Measurements from ENCODE around the gene CLDN7. TPM values are rescaled to one million over a fixed set of nuclear protein-coding genes. Genes with fewer than 3 reads are reported as not detected.

CLDN7 gene
- total RNA-seq, 1 donor from 2014 or later: 10.5 TPM

GRCh38 chr17:7223375-7223774 lies 38.9 kb downstream of the CLDN7 start:
- Mint-ChIP-seq H3K27ac (ENCODE audit: unreplicated experiment) (no peak overlapping the region), H3K4me1 (ENCODE audit: low read depth, unreplicated experiment) (peaks cover 27% of the 10 kb centered on the region), H3K9me3 (ENCODE audit: unreplicated experiment) (no peaks in the 10 kb centered on the region), H3K27me3 (ENCODE audit: low read depth, unreplicated experiment) (no peaks in the 10 kb centered on the region), H3K36me3 (ENCODE audit: low read depth, unreplicated experiment) (peaks cover 28% of the 10 kb centered on the region), H3K4me3 (ENCODE audit: unreplicated experiment) (peak overlapping the region; percentile 47)
- Histone ChIP-seq H3K9ac (ENCODE audit: low read length) (peak overlapping the region; percentile 16), H3K27me3 (ENCODE audit: insufficient read depth, low read length) (no peaks in the 10 kb centered on the region), H4K20me1 (ENCODE audit: insufficient read depth, low read length) (peaks cover 64% of the 10 kb centered on the region), H3K4me2 (ENCODE audit: low read length) (no peak overlapping the region), H3K27ac (ENCODE audit: low read depth, low read length) (no peak overlapping the region), H3K9me3 (ENCODE audit: insufficient read depth, low read depth, low read length) (no peaks in the 10 kb centered on the region), H3K36me3 (ENCODE audit: insufficient read depth, low read length) (peaks cover 16% of the 10 kb centered on the region), H3K4me3 (ENCODE audit: insufficient read depth, low read depth, low read length) (no peak overlapping the region), H3K4me1 (ENCODE audit: insufficient read depth, low read length) (peaks cover 17% of the 10 kb centered on the region), H2AFZ (ENCODE audit: low read depth, low read length) (no peak overlapping the region), H3K79me2 (ENCODE audit: insufficient read depth, low read length) (peaks cover 36% of the 10 kb centered on the region)
- no peak for FAIRE-seq
- TF ChIP-seq EZH2 (IDR thresholded peaks at IDR 0.05; ENCODE audit: insufficient read depth, low read length): no peak
- no peak for TF ChIP-seq CTCF (IDR thresholded peaks at IDR 0.05; ENCODE audit: insufficient read depth, low read depth, low read length)
- DNase-seq (ENCODE audit: low read depth): no peak

GRCh38 chr17:7222972-7223292 lies 39.3 kb downstream of the CLDN7 start:
- Mint-ChIP-seq H3K36me3 (ENCODE audit: low read depth, unreplicated experiment) (peaks cover 24% of the 10 kb centered on the region), H3K27me3 (ENCODE audit: low read depth, unreplicated experiment) (no peaks in the 10 kb centered on the region), H3K9me3 (ENCODE audit: unreplicated experiment) (no peaks in the 10 kb centered on the region), H3K27ac (ENCODE audit: unreplicated experiment) (no peak overlapping the region), H3K4me1 (ENCODE audit: low read depth, unreplicated experiment) (peaks cover 24% of the 10 kb centered on the region), H3K4me3 (ENCODE audit: unreplicated experiment) (no peak overlapping the region)
- H3K4me2 ChIP-seq (ENCODE audit: low read length): no peak overlapping the region
- H3K9ac ChIP-seq (ENCODE audit: low read length): no peak overlapping the region
- FAIRE-seq (no peak), DNase-seq (ENCODE audit: low read depth) (no peak)
- H4K20me1 ChIP-seq (ENCODE audit: insufficient read depth, low read length): peaks cover 60% of the 10 kb centered on the region
- H3K9me3 ChIP-seq (ENCODE audit: insufficient read depth, low read depth, low read length): no peaks in the 10 kb centered on the region
- no peak overlapping the region for H3K27ac ChIP-seq (ENCODE audit: low read depth, low read length)
- H3K36me3 ChIP-seq (ENCODE audit: insufficient read depth, low read length): peaks cover 13% of the 10 kb centered on the region
- H3K4me3 ChIP-seq (ENCODE audit: insufficient read depth, low read depth, low read length): no peak overlapping the region
- H3K79me2 ChIP-seq (ENCODE audit: insufficient read depth, low read length): peaks cover 36% of the 10 kb centered on the region
- TF ChIP-seq CTCF (IDR thresholded peaks at IDR 0.05; ENCODE audit: insufficient read depth, low read depth, low read length) (no peak), EZH2 (IDR thresholded peaks at IDR 0.05; ENCODE audit: insufficient read depth, low read length) (no peak)
- no peak overlapping the region for H2AFZ ChIP-seq (ENCODE audit: low read depth, low read length)
- no peaks in the 10 kb centered on the region for H3K27me3 ChIP-seq (ENCODE audit: insufficient read depth, low read length)
- peaks cover 19% of the 10 kb centered on the region for H3K4me1 ChIP-seq (ENCODE audit: insufficient read depth, low read length)

GRCh38 chr17:7222093-7222971 lies 39.9 kb downstream of the CLDN7 start:
- no peak overlapping the region for H3K9ac ChIP-seq (ENCODE audit: low read length)
- TF ChIP-seq EZH2 (IDR thresholded peaks at IDR 0.05; ENCODE audit: insufficient read depth, low read length) (no peak), CTCF (IDR thresholded peaks at IDR 0.05; ENCODE audit: insufficient read depth, low read depth, low read length) (no peak)
- H2AFZ ChIP-seq (ENCODE audit: low read depth, low read length): no peak overlapping the region
- H4K20me1 ChIP-seq (ENCODE audit: insufficient read depth, low read length): peaks cover 54% of the 10 kb centered on the region
- H3K4me2 ChIP-seq (ENCODE audit: low read length): no peak overlapping the region
- Mint-ChIP-seq H3K36me3 (ENCODE audit: low read depth, unreplicated experiment) (peaks cover 23% of the 10 kb centered on the region), H3K9me3 (ENCODE audit: unreplicated experiment) (no peaks in the 10 kb centered on the region), H3K27me3 (ENCODE audit: low read depth, unreplicated experiment) (no peaks in the 10 kb centered on the region), H3K4me1 (ENCODE audit: low read depth, unreplicated experiment) (peaks cover 24% of the 10 kb centered on the region), H3K4me3 (ENCODE audit: unreplicated experiment) (peak overlapping the region; percentile 14), H3K27ac (ENCODE audit: unreplicated experiment) (no peak overlapping the region)
- FAIRE-seq (no peak), DNase-seq (ENCODE audit: low read depth) (no peak)
- H3K4me1 ChIP-seq (ENCODE audit: insufficient read depth, low read length): peaks cover 23% of the 10 kb centered on the region
- H3K4me3 ChIP-seq (ENCODE audit: insufficient read depth, low read depth, low read length): no peak overlapping the region
- H3K27me3 ChIP-seq (ENCODE audit: insufficient read depth, low read length): no peaks in the 10 kb centered on the region
- peaks cover 34% of the 10 kb centered on the region for H3K79me2 ChIP-seq (ENCODE audit: insufficient read depth, low read length)
- peaks cover 13% of the 10 kb centered on the region for H3K36me3 ChIP-seq (ENCODE audit: insufficient read depth, low read length)
- H3K27ac ChIP-seq (ENCODE audit: low read depth, low read length): no peak overlapping the region
- H3K9me3 ChIP-seq (ENCODE audit: insufficient read depth, low read depth, low read length): no peaks in the 10 kb centered on the region
